B cell (primary cell): Measurements from ENCODE around the gene PRKAG2. TPM values are rescaled to one million over a fixed set of nuclear protein-coding genes. Genes with fewer than 3 reads are reported as not detected.

ENCODE experiments used
- ATAC-seq: fragments of 200-7000 bp; cut with Tn5 transposase; one replicate; pipeline ENCODE4 v1.10.0; 2021; ENCODE audit warnings: low read depth, mild to moderate bottlenecking, moderate number of reproducible peaks, moderate library complexity
- CTCF ChIA-PET: fragments of 350-600 bp; sonication (Branson Sonifier 250); formaldehyde crosslinking; loops from one replicate; lab custom pipeline; 2021; ENCODE audit warnings: antibody characterized with exemption, inconsistent platforms; lab: Charles Lee
- POLR2A ChIA-PET: fragments of 350-600 bp; sonication (Branson Sonifier 250); formaldehyde crosslinking; loops from one replicate; lab custom pipeline; 2021; ENCODE audit warnings: antibody characterized with exemption; lab: Charles Lee
- DNase-seq: peaks from one replicate; pipeline ENCODE4 v3.0.0; 2013
- H2AFZ ChIP-seq: 2 replicates; pipeline ENCODE4 v1.6.1; 2012; ENCODE audit warnings: mild to moderate bottlenecking, low read depth, low read length; ENCODE audit not compliant: insufficient read depth, poor library complexity, severe bottlenecking
- H3K27ac ChIP-seq, 2 donors: 1 replicate in 1 of 2; 2 replicates in 1 of 2; pipeline ENCODE4 v1.5.1; 2012 to 2013; ENCODE audit warnings: low read length in 2 of 2, mild to moderate bottlenecking in 2 of 2, moderate library complexity in 1 of 2
- H3K27me3 ChIP-seq, 4 experiments: fragments of 200-600 bp in 1 of 4; sonication (generic) in 1 of 4; replicated peaks in 1 of 4; 1 replicate in 2 of 4; 2 replicates in 2 of 4; pipeline versions ENCODE4 v1.6.1 to v1.7.0; 2013 to 2016; ENCODE audit warnings: low read length in 3 of 4, mild to moderate bottlenecking in 2 of 4, mixed read lengths in 1 of 4, moderate library complexity in 1 of 4; ENCODE audit not compliant: insufficient read depth in 4 of 4, control insufficient read depth in 3 of 4; ENCODE audit errors: control extremely low read depth in 1 of 4
- H3K36me3 ChIP-seq, 2 experiments: replicated peaks in 1 of 2; 1 replicate in 1 of 2; 2 replicates in 1 of 2; pipeline versions ENCODE4 v1.6.1 to v1.7.1; 2013; ENCODE audit warnings: low read length in 1 of 2; ENCODE audit not compliant: insufficient read depth in 2 of 2, control insufficient read depth in 1 of 2; ENCODE audit errors: control extremely low read depth in 1 of 2, extremely low read depth in 1 of 2
- H3K4me1 ChIP-seq, 2 donors: fragments of 200-600 bp in 1 of 2; sonication (generic) in 1 of 2; 1 replicate in 1 of 2; 2 replicates in 1 of 2; pipeline versions ENCODE4 v1.5.1 to v1.6.1; 2013 to 2017; ENCODE audit warnings: low read length in 2 of 2; ENCODE audit not compliant: control insufficient read depth in 2 of 2, insufficient read depth in 2 of 2
- H3K4me2 ChIP-seq: replicated peaks from 2 replicates; pipeline ENCODE3; 2012; ENCODE audit warnings: mild to moderate bottlenecking, low read depth, low read length; ENCODE audit not compliant: poor library complexity, severe bottlenecking
- H3K4me3 ChIP-seq, 5 experiments: fragments of 200-600 bp in 1 of 5; sonication (generic) in 1 of 5; 1 replicate in 3 of 5; 2 replicates in 2 of 5; pipeline versions ENCODE4 v1.5.1 to v1.7.0; 2011 to 2016; ENCODE audit warnings: low read length in 4 of 5, mild to moderate bottlenecking in 4 of 5, low read depth in 2 of 5, control low read depth in 1 of 5, moderate library complexity in 1 of 5; ENCODE audit not compliant: insufficient read depth in 1 of 5; ENCODE audit errors: control extremely low read depth in 1 of 5, extremely low read depth in 1 of 5
- H3K79me2 ChIP-seq: fragments of 200-600 bp; sonication (generic); one replicate; pipeline ENCODE4 v1.6.0; 2016; ENCODE audit warnings: low read length; ENCODE audit not compliant: control insufficient read depth, insufficient read depth
- H3K9ac ChIP-seq: fragments of 200-600 bp; sonication (generic); 2 replicates; pipeline ENCODE4 v1.6.1; 2017; ENCODE audit warnings: mild to moderate bottlenecking, low read length, moderate library complexity
- H3K9me3 ChIP-seq, 3 donors: one replicate each; pipeline versions ENCODE4 v1.6.1 to v1.7.1; 2013; ENCODE audit warnings: low read length in 2 of 3; ENCODE audit not compliant: control insufficient read depth in 2 of 3, insufficient read depth in 1 of 3; ENCODE audit errors: control extremely low read depth in 1 of 3
- H4K20me1 ChIP-seq: 2 replicates; pipeline ENCODE4 v1.6.0; 2012; ENCODE audit warnings: mild to moderate bottlenecking, low read length; ENCODE audit not compliant: insufficient read depth, control insufficient read depth, poor library complexity, severe bottlenecking
- H3K27ac Mint-ChIP-seq: one replicate; pipeline ENCODE4 v1.8.0; 2021; ENCODE audit warnings: mixed read lengths
- H3K27me3 Mint-ChIP-seq: one replicate; pipeline ENCODE4 v1.8.0; 2021; ENCODE audit warnings: mixed read lengths
- H3K4me1 Mint-ChIP-seq: one replicate; pipeline ENCODE4 v1.8.0; 2021; ENCODE audit warnings: mixed read lengths
- H3K4me3 Mint-ChIP-seq: one replicate; pipeline ENCODE4 v1.8.0; 2021; ENCODE audit warnings: mixed read lengths
- H3K9me3 Mint-ChIP-seq: one replicate; pipeline ENCODE4 v1.8.0; 2022; ENCODE audit warnings: mixed read lengths; ENCODE audit not compliant: insufficient read depth
- EZH2 ChIP-seq: IDR thresholded peaks from 2 replicates; pipeline ENCODE4 v1.6.1; 2012; ENCODE audit warnings: borderline replicate concordance, low read depth, mild to moderate bottlenecking, moderate library complexity, low read length; ENCODE audit not compliant: insufficient read depth, poor library complexity, severe bottlenecking
- WGBS: methylation state at CpG from one replicate; pipeline ENCODE4 v1.1.5; 2013; ENCODE audit warnings: missing lambda C conversion rate; ENCODE audit not compliant: insufficient coverage; 5-methylcytosine and 5-hydroxymethylcytosine counted together
- intact Hi-C: fragments of 100-400 bp; cut with micrococcal nuclease; formaldehyde crosslinking; loops from one replicate; pipeline ENCODE4 v1.10.0; 2022
- polyA plus RNA-seq: library from polyadenylated mRNA; depleted of rRNA; stranded (reverse); fragments of >200 nt; gene quantifications from 2 replicates; pipeline ENCODE4 v1.2.3, GENCODE V29; 2012
- total RNA-seq, 2 donors: library from RNA; stranded (reverse); fragments of 120-200 nt in 1 of 2; gene quantifications; 1 replicate in 1 of 2; 2 replicates in 1 of 2; pipeline versions ENCODE4 v1.2.3 to v1.2.4, GENCODE V29; 2013 to 2022
- TF ChIP-seq, protein P1 (sequence below): fragments of 200-600 bp; IDR thresholded peaks from one replicate; pipeline ENCODE4 v1.8.0; 2022; ENCODE audit warnings: antibody characterized with exemption, mild to moderate bottlenecking

Gene PRKAG2
- total and polyA plus RNA-seq, 2 donors (not counting 1 experiment from before 2014, with no cell fraction given) = 22.1 to 56.3 TPM

DNA sequence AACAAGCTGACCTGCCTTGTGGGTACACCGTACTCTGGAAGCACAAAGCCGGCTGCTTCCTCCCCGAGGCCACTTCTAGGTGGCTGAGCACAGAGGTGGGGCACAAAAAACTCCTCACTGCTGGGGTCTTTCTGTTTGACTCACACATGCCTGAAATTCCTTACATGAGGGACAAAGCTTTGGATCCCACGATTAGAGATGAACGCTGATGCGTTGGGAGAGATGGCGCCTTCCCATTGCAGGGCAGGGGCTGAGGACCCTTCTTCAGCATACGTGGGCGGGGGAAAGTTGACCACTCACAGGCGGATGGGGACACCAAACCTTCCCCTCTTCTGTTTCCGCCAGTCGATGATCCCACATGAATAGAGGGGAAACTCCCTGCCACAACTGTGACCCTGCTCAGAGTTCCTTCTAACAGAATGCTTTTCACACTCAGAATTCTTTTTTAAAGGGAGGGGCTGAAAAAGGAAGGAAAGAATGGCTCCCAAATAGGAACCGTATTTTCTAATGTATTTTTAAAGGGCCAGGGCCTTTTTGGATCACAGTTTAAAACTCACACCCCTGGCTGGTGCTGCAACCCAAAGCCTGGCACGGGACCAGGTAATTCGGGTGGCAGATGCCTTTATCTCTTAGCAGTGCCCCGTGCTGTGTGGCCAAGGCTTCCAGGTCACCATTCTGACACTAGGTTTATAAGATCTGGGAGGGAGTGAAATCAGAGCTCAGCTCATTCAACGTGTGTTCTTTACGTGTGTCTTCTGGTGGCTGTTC lies 134.0 kb downstream of the PRKAG2 start:
- H3K4me1 Mint-ChIP-seq = peaks cover 11% of the 10 kb centered on the region
- ATAC-seq = no peak
- no peak for DNase-seq
- Histone ChIP-seq H3K79me2 (peaks cover 5% of the 10 kb centered on the region), H3K4me1 (peaks cover 8 to 15% of the 10 kb centered on the region in 2 donors), H3K4me3 (no peak overlapping the region), H3K4me2 (no peak overlapping the region), H3K27me3 (no peaks in the 10 kb centered on the region), H2AFZ (no peak overlapping the region), H3K9me3 (peaks cover 0 to 5% (median 0%) of the 10 kb centered on the region in 3 donors), H3K9ac (no peak overlapping the region), H3K27ac (peak overlapping the region in 1 of 2 donors; percentile 19), H4K20me1 (peaks cover 50% of the 10 kb centered on the region), H3K36me3 (peaks cover 0 to 8% of the 10 kb centered on the region in 2 experiments)
- H3K4me3 Mint-ChIP-seq = no peak overlapping the region
- ChIA-PET CTCF (interaction anchor here (1.2 kb wide), 1 partner anchor 17 kb away, joined by 5 read pairs; no protein-coding TSS in a partner anchor), POLR2A (no interaction called here)
- no peaks in the 10 kb centered on the region for H3K27me3 Mint-ChIP-seq
- intact Hi-C loops = no loop called here
- H3K27ac Mint-ChIP-seq = no peak overlapping the region
- TF ChIP-seq, protein P1, sequence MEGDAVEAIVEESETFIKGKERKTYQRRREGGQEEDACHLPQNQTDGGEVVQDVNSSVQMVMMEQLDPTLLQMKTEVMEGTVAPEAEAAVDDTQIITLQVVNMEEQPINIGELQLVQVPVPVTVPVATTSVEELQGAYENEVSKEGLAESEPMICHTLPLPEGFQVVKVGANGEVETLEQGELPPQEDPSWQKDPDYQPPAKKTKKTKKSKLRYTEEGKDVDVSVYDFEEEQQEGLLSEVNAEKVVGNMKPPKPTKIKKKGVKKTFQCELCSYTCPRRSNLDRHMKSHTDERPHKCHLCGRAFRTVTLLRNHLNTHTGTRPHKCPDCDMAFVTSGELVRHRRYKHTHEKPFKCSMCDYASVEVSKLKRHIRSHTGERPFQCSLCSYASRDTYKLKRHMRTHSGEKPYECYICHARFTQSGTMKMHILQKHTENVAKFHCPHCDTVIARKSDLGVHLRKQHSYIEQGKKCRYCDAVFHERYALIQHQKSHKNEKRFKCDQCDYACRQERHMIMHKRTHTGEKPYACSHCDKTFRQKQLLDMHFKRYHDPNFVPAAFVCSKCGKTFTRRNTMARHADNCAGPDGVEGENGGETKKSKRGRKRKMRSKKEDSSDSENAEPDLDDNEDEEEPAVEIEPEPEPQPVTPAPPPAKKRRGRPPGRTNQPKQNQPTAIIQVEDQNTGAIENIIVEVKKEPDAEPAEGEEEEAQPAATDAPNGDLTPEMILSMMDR = no peak
- TF ChIP-seq EZH2 = no peak
- 27% methylated on average over 15 of the region's 18 CpGs for WGBS
- H3K9me3 Mint-ChIP-seq = no peaks in the 10 kb centered on the region

DNA sequence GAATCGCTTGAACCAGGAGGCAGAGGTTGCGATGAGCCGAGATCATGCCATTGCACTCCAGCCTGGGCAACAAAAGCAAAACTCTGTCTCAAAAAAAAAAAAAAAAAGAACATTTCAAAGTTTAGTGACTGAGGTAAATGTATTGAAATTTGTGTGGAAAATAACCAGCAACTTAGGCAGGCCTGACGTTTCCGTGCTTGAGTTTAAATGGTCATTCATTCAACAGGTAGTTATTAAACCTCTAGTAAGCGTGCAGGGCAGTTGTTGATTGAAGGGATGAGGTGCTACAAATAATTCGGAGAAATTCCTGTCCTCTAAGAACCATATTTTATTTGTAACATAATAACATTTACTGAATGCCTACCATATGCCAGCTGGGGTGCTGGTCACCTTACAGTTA lies 135.3 kb downstream of the PRKAG2 start:
- POLR2A ChIA-PET = no interaction called here
- intact Hi-C loops = no loop called here
- Mint-ChIP-seq H3K27me3 (no peaks in the 10 kb centered on the region), H3K9me3 (no peaks in the 10 kb centered on the region), H3K4me3 (no peak overlapping the region), H3K4me1 (peaks cover 15% of the 10 kb centered on the region), H3K27ac (no peak overlapping the region)
- peaks cover 8 to 15% of the 10 kb centered on the region in 2 donors for H3K4me1 ChIP-seq
- H3K27ac ChIP-seq = no peak overlapping the region
- WGBS = 100% methylated on average over 3 of the region's 7 CpGs
- H3K27me3 ChIP-seq = no peaks in the 10 kb centered on the region
- DNase-seq (no peak), ATAC-seq (no peak)
- no peak overlapping the region for H3K4me2 ChIP-seq
- no peak overlapping the region for H3K9ac ChIP-seq
- no peak overlapping the region for H3K4me3 ChIP-seq
- peaks cover 44% of the 10 kb centered on the region for H4K20me1 ChIP-seq
- peaks cover 0 to 5% (median 0%) of the 10 kb centered on the region in 3 donors for H3K9me3 ChIP-seq
- no peak overlapping the region for H2AFZ ChIP-seq
- TF ChIP-seq EZH2 = no peak
- TF ChIP-seq, protein P1 = no peak
- CTCF ChIA-PET = interaction anchor here (1.0 kb wide), 1 partner anchor 19 kb away, joined by 4 read pairs; no protein-coding TSS in a partner anchor
- H3K79me2 ChIP-seq = peaks cover 5% of the 10 kb centered on the region
- H3K36me3 ChIP-seq = peaks cover 0 to 10% of the 10 kb centered on the region in 2 experiments
